Measurements from ENCODE around the gene CETN3.

Gene CETN3

DNA sequence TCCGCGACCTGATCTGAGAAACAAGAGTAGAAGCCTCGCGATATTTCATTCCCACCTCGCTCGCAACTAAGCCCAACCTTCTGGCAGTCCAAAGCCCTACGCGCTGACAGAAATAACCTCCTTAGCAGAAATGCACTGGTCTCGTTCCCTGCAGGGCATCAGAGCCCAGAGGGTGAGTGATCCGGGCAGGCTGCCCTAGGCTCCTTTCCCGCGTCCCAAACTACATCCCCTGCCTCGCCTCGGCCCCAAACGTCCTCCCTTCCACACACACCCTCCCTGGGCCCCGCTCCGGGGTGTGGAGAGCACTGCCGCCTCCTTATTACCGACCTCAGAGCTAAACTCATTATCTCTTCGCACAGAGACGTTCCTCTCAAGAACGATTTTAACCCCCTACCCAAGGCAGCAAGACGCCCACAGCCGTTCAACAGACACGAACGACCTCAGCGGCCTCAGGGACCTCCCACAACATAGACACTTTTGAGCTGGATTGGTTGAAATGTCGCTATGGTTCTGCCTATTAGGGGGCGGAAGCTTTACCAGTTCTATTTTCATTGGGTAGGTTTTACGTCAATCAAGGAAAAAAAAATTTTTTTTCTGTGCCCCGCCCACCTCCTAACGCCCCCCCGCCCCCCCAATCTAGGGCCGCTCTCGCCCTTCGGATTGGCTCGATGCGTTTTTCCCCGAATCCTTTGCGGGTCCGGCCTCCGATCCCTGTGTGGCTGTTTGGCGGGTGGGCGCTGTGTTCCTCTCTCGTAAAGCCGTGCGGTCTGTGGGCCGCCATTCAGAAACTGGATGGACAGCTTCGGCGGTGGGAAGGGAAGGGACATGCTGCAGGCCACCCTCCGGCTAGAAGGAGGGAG lies at the start of gene CETN3:
TSS of gene CETN3 (minus strand) at position 439 of the 860 bp plus-strand sequence. CDS start at position 344, 95 bp downstream.
- DNase-seq = peak; percentile 89

GRCh38 chr5:90446961-90447360 lies 37.4 kb upstream of the CETN3 start:
- no peak for DNase-seq

DNA sequence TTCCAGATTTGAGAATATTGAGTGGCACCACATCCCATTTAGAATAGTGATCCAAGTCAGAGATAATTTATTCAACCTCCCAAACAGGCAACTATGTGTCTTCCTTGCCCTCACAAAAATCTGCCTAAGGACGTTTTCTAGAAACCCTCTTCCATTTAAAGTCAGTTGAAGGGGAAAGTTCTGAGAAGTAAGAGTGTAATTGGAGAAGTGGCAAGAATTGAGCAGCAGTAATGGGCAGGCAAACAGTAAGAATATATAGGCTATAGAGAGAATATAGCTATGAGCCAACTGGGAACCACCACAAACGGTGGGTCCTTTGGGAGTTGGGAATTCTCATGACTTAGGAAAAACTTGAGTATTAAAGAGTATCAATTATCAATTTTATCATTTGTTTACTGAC lies 31.1 kb upstream of the CETN3 start:
- DNase-seq = no peak

DNA sequence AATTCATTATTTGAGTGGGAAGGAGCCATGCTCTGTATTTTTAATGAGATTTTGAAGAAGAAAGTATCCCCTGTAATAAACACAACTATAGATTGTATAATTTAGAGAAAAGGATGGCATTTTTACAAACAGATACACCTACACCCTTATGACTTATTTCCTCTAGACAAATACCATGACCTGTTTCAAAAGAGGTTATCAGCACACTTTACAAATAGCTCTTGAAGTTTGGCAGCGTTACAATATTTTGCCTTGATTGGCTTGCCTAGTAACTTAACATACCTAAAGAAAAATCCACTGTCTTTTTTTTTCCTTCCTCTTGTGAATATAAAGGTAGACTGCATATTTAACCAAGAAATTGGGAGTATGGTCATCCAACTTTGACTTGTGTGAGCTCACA lies 28.5 kb upstream of the CETN3 start:
- no peak for DNase-seq

- DNase-seq = no peak
Observed at GRCh38 chr5:90437663-90438062, 28.1 kb upstream of the CETN3 start.

GRCh38 chr5:90434116-90434714 lies 24.7 kb upstream of the CETN3 start:
- DNase-seq = peak; percentile 40

DNA sequence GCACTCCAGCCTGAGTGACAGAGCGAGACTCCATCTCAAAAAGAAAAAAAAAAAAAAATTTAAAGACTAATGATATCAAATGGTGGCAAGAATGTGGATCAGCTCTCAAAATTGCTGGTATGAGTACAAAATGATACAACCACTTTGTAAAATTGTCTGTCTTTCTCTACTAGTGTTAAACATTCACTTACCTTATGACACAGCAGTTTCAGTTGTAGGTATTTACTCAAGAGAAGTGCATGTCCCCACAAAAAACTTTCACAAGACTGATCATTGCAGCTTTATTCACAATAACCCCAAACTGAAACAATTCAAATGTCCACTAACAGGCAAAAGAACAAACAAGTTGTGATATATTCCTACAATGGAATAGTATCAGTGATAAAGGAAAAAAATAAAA lies 14.7 kb upstream of the CETN3 start:
- no peak for DNase-seq

DNA sequence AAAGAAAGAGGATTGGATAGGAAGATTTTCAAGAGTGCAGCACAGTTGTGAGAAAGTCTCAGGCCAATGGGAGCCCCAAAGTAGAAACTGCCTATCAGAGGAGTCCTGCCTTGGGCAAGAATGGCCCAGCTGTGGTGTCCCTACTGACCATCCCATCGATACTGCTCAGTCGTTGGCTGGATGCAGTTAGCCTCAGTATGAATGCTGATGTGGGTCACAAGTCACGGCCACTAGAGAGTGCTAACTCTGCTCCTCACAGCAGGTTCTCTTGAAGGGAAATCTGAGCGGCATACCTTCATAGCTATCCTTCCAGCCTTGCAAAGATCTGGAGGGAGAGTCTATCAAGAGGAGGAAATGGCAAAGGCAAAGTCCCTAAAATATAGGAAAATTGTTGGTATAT lies 11.6 kb upstream of the CETN3 start:
- no peak for DNase-seq

DNA sequence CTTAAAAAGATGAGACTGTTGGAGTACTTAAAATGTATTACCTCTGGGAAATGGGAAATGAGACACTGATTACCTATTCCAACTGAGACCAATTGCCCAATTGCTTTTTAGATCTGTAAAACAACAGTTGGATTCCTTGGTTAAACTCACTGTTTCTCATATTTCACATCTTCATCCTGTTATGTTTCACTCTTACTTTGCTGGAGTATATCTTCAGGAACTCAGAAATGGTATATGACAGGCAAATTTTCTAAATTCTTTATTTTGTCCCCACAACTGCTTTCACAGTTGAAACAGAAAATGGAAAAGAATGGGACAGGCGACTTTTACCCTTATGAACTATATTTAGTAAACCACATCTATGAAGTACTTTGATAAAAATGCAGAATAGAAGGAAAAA lies 8.7 kb upstream of the CETN3 start:
- no peak for DNase-seq

- no peak for DNase-seq
Observed at GRCh38 chr5:90410178-90410762, 714 bp upstream of the CETN3 start.

DNA sequence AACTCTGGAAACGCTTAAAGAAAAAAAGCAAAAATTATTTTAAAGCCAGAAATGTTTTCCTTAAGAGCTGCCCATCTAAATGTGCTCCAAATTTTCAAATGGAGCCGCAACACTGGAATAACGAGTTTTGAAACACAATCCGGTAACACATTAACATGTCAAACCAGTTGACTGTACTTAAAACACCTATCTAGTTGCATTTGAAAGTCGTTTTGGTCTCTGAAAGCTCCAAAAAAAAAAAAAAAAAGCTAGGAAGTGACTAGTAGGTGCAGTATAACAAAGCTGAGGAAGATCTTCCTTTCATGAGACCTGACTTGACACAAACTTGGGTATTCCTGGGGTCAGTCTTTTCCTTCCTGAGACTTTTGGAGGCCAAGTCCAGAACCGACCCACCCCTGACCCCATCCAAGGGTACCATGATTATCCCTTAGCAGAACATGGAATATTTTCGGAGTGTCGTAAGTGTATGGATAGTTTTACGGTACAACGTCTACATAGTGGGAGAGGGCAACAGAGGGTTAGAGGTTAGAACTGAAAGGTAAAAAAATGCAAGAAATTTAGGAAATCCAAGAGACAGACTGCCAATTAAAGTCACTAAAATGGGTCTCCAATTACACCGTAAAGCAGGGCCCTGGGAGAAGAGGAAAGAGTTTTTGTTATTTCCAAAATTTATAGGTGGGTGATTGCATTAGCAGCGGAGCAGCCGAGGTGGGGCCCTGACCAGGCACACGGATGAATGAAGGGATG lies 812 bp downstream of the CETN3 start:
- DNase-seq = no peak

- no peak for DNase-seq
Observed at GRCh38 chr5:90406466-90406865, 3.1 kb downstream of the CETN3 start.

GRCh38 chr5:90402521-90403255 lies 6.9 kb downstream of the CETN3 start:
- no peak for DNase-seq

- no peak for DNase-seq
Observed at GRCh38 chr5:90399251-90399650, 10.3 kb downstream of the CETN3 start.

GRCh38 chr5:90398726-90399125 lies 10.8 kb downstream of the CETN3 start:
- DNase-seq = no peak

DNA sequence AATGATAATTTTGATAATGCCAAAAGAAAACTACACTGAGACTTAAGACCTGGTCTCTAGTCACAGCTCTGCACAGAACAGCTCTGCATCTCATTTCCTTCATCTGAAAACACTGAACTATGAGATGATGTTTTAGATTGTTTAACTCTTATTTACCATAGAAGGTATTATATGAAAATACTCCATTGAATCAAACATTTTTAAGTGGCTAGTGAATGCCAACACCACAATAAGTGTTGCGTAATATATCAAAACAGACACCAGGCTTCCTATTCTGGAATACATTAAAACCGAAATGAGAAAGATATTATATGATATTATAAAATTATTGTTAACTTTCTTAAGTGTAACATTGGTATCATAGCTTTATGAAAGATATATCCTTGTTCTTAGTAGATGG lies 14.6 kb downstream of the CETN3 start:
- DNase-seq = no peak

- no peak for DNase-seq
Observed at GRCh38 chr5:90390928-90391327, 18.6 kb downstream of the CETN3 start.

- no peak for DNase-seq
Observed at GRCh38 chr5:90390326-90390725, 19.2 kb downstream of the CETN3 start.

DNA sequence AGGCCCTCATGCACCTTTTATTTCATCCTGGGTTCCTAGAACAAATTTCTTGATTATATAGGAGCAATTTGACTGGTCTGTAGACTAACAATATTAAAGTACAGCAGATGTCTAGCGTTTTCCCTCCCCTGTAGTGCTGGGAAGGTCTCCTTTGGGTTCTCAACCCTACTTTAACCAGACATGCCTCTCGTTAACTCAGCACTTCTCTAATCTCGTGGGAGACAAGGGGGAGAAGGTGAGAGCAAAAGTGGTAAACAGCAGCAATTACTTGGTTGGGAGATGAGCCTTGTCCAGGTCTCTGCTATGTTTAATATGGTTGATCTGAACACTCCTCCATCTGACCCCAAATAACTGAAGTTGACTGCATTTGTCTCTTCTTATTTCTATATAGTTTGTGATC lies 22.0 kb downstream of the CETN3 start:
- DNase-seq = no peak

GRCh38 chr5:90386099-90386710 lies 23.4 kb downstream of the CETN3 start:
- no peak for DNase-seq

DNA sequence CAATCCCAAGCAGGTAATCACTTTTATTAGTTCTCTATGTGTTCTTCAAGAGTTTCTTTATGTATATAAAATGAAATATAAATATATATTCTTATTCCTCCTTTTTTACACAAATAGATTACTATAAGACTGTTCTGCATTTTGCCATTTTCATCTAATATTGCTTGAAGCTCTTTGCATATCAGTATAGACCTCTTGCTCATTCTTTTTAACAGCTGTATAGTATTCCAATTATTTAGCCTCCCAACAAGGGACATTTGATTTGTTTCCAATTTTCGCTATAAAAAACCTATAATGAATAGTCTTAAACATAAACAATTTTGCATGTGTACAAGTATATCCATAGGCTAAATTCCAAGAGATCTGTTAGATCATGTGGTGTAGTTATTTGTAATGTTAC lies 25.2 kb downstream of the CETN3 start:
- no peak for DNase-seq

DNA sequence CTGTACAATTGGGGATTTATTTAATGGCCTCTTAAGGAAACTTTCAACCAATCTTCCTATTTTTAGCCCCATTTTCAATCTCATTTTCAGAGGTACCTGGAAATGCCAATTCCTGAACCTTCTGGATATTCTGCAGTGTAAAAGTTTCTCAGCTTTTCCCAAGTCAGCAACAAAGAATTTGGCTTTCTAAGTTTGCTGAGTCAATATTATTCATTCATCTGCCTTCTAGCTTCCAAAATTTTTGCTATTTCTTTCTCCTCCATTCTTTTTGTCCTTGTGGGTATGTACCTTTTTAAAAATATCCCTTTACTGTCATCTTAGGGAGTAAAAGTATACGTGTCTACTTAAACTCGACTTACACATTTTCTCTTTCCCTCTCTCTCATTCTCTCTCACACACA lies 25.7 kb downstream of the CETN3 start:
- no peak for DNase-seq
